HG03025 (cell line): ENCODE measurements around the gene DLX1.
A peak's percentile ranks its signal among the peaks of the same experiment; 100 is the strongest.

Experiments used
- ATAC-seq: cut with Tn5 transposase; IDR thresholded peaks from one replicate; pipeline ENCODE4 v1.9.1; 2021; ENCODE audit warnings: mild to moderate bottlenecking, moderate library complexity; ENCODE audit not compliant: unreplicated experiment, low FRiP score

The DLX1 gene

GRCh38 chr2:172096626-172097547, 11.6 kb downstream of the DLX1 start:
- ATAC-seq: no peak

- ATAC-seq: no peak
Measured at GRCh38 chr2:172097557-172098131, 12.3 kb downstream of the DLX1 start.

- no peak for ATAC-seq
Measured at GRCh38 chr2:172098287-172098649, 13.0 kb downstream of the DLX1 start.

DNA sequence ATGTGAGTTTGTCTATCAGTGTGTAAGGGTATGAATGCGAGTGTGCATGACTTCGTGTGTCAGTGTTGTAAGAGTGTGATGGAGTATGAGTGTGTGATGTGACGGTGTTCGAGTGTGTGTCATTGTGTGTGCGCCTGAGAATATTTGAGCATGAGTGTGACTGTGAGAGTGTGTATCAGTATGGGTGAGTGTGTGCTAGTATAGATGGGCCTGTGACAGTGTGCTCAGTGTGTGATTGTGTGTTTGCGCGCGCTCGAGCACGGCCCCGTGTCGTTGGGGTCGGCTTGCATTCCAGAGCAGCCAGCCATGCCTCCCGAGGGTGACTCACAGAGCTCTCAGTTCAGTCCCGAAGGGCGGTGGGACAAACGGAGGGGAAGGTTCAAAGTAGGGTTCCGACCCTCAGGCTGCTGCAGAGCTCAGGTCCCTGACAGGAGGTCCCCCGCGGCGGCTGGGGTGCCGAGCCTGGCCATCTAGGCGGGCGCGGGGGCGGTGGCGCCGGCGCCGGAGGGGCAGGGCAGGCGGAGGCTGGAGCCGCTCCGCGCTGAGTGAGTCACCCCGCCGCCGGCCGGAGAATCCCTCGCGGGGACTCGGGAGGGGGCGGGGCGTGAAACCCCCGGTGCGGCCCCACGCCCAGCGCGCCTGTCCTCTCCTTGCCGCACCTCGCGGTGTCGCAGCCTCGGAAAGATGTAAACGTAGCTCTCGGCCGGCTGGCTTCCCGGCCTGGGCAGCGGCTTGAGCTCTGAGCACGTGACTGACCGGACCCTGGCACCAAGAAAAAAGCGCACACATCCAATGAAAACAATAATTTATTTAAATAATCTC, 13.6 kb downstream of the DLX1 start:
- no peak for ATAC-seq

- ATAC-seq: no peak
Measured at GRCh38 chr2:172099472-172100079, 14.3 kb downstream of the DLX1 start.

DNA sequence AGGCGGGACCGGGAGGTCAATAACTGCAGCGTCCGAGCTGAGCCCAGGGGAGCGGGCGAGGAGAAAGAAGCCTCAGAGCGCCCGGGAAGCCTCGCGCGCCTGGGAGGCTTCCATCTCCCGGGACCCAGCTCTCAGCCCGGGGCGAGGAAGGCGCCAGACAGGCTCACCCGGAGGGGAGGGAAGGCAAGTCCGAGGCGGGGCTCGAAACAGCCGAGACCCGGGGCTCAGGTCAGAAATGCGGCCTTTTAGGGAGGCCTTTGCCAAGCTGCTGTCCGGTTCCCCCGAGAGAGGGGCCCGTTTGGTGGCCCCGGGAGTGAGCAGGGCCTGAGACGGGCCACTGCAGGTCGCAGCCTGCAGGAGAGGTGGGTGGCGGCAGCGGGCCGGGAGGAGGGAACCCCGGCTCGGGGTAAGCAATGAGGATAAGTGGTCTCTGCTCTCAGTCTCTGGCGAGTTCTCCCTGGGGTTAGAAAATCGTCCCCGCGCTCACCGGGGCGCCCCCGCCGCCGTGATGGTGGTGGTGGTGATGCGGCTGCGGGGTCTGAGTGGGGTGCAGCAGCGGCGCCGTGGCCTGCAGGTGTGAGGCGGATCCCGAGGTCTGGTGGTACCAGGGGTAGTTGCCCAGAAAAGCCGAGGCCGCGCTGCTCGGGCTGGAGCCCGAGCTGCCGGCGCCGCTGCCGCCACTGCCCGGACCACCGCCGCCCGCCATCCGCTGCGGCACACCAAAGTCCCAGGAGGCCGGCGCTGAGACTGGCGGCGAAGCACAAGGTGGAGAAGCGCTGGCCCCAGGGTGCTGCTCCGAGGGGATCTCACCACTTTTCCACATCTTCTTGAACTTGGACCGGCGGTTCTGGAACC, 15.0 kb downstream of the DLX1 start:
- no peak for ATAC-seq

DNA sequence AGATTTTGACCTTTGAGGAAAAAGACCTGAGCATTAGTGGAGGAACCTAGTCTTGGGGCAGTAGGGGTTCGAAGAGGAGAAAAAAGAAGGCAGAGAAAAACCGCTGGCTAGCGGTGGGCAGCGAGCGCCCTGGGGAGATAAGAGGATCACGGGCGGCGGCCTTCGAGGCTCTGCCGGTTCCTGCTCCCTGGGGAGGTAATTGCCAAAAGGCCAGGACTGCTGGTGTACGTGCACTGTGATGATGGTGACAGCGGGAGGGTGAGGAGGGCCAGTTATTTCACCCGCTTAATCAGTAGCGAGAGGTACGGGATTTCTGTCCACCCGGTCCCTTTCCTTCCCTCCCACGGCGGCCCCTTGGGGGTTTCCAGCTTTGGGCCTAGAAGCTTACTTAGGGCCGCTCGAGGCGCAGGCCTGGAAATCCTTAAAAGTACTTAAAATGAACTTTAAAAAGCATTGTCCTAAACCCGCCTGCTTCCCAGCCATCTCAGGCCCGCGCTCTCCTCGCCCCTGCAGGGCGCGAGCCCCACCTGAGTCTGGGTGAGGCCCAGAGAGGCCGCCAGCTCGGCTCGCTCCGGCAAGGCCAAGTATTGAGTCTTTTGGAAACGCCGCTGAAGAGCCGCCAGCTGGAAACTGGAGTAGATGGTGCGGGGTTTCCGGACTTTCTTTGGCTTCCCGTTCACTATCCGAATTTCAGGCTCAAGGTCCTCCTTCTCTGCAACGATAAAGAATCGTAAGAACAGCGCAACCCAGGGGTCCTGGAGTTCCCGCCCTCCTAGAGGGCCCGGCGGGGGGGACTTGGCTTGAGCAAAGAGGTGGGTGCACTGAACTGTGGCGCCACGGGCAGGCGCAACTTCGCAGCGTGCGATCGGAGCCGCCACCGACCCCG, 15.9 kb downstream of the DLX1 start:
- ATAC-seq: no peak

DNA sequence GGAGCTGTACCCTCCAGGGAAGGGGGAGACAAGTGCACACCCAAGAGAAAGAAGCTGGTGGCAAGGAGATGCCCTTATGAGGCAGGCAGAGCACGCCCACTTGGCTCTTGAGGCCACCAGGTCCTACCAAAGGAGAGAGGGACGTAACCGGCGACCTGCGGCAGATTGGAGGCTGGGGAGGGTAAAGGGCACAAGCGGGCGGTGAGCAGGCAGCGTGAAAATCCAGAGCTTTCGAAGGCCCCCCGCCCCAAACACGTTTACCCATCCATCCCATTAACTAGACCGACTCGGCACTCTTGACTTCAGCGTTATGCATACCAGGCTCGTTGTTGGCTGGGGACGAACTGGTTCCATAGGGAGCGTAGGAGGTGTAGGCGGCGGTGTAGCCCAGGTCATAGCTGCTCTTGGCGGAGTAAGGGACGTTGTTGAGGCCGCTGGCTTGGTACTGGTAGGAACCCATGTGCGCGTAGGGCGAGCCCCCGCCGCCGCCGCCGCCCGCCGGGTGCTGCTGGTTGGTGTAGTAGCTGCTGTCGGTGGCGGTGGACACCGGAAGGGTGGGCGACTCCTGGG, 16.6 kb downstream of the DLX1 start:
- no peak for ATAC-seq

DNA sequence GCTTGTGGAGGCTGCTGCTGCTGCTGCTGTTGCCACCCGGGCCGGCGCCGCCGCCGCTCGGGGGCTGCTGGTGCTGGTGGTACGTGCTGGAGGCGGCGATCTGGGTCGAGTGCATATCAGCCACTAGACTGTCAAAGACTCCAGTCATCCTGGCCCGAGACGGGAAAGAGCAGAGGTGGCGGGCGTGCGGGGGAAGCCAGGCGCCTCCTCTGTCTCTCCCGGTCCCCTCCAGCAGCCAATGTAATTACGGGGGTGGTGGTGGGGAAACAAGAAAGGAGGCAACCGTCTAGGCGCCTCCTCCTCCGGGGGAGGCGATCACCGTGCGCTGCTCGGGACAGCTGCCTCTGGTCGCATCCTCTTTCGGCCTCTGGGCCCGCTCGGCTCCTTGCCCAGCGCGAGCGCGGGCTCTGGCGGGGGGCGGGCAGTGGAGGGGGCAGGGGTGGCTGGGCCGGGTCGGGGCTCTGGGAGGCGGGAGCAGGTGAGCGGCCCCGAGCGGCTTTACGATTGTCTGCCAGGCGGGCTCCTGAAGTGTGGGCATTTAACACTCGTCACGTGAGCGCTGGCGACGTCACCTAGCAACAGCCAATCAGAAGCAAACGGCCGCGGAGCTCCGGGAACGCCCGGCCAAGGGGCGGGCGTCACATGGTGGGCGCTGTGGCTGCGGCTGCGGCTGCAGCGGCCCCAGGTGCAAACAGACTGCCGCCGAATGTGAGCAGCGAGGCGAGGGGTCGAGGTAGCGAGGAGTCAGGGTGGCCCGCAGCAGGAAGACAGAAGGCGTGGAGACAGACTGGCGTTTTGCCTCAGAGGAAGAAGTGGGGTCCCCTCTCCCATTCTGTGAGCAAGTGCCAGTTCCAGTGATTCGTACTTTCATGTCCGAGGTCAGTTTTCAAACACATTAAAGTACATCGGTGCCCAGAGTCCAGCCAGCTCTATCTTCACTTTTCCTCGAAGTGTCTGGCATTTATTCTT, 17.4 kb downstream of the DLX1 start, which contains the start of gene DLX2:
Gene DLX2 (minus strand): TSS at position 510 of the 969 bp plus-strand sequence. CDS start 362 bp downstream, at position 148.
- ATAC-seq: peak; percentile 73

DNA sequence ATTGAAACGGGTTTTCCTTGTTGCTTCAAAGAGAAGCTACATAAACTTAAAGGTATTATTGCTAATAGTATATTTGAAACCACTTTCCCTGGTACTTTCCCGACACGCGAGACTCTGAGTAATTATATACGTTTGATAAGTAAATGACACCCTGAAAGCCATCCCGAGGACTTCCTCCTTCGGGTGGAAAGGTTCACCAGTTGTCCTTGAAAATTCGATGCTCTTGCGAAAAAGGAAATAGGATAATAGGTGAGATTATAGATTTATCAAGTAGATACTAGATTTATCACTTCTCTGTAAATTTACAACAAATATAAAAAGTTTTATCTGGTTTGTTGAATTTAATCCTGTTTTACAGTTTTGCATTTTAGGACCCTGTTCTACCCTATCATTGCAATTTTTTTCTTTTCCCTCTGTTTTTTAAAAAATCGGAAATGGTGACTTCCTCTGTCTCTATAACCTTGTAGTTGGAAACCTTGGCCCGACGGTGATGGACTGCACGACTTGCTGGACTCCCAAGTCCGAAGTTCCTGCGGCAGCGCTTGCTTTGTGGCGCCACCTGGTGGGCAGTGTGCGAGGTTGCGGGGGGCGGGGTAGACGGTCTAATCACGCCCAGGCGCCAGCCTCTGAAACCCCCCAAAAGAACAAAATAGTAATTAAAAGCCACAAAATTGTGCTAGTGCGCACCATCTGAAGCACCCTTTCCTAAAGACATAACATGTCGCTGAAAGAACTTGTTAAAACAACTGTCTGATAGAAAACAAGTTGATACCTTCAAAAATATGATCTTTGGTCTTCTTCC, 18.4 kb downstream of the DLX1 start:
- ATAC-seq: no peak

DNA sequence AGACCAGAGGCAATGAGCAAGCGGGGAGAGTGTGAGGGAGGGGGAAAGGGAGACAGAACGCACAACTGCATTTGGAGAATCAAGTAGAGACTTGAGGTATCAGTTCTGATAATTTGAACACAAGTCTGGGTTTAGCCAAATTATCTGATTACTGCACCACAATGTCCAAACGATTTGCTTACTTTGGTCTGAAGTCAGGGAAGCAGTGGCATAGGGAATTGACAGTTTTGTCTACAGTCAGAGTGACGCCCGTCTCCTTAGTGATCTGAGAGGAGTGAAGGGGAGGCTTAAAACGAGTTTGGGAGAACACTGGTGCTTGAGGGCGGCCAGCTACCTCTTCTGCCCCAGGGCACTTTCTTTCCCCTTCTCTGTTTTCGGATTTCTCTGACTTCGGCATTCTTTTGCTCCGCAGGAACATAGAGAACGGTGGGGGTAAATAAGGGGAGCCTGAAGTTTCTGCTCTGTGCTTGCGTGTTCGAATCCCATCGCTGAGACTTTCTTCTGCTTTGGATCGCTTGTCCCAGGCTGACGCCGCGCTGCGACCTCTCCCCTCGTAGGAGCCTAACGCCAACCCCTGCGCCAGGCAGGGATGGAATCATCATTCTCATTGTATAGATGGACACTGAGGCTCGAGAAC, 20.3 kb downstream of the DLX1 start:
- no peak for ATAC-seq

DNA sequence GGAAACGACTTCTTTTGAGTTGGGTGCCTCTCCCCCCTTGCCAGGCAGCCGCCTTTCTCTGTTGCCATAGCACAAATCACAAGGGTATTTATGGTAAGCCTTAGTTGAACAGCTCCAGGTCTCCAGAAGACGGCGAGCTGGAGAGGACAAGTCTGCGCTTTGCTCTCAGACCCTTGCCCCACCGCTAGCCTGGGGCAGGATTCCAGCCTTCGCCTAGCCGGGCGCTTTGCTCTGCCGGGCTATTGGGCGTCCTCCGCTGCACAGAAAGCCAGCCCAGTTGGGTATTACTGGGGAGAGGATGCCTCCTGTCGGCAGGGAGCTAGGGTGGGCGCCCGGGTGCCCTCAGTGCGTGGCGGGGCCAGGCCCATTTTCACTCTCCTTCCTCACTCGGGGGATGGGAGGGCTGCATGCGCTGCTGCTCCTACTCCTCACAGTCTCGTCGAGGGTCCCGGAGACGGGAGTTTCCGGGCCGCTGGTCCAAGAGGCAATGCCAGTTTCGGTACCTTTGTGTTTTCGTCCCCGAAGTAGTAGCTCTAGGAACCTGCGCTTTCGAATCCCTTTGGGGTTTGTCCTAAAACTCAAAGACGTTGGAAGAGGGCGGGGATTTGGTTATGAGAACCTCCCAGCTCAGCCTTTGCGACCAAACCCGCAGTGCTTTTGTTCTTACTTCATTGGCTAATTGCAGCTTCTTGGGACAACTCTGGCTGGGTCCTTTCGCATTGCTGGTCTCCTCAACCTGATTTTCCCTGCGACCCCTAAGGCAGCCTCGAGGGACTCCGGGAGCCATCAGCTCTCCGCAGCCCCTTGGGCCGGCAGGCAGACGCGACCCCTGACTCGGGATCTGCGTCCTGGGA, 21.0 kb downstream of the DLX1 start:
- ATAC-seq: no peak

DNA sequence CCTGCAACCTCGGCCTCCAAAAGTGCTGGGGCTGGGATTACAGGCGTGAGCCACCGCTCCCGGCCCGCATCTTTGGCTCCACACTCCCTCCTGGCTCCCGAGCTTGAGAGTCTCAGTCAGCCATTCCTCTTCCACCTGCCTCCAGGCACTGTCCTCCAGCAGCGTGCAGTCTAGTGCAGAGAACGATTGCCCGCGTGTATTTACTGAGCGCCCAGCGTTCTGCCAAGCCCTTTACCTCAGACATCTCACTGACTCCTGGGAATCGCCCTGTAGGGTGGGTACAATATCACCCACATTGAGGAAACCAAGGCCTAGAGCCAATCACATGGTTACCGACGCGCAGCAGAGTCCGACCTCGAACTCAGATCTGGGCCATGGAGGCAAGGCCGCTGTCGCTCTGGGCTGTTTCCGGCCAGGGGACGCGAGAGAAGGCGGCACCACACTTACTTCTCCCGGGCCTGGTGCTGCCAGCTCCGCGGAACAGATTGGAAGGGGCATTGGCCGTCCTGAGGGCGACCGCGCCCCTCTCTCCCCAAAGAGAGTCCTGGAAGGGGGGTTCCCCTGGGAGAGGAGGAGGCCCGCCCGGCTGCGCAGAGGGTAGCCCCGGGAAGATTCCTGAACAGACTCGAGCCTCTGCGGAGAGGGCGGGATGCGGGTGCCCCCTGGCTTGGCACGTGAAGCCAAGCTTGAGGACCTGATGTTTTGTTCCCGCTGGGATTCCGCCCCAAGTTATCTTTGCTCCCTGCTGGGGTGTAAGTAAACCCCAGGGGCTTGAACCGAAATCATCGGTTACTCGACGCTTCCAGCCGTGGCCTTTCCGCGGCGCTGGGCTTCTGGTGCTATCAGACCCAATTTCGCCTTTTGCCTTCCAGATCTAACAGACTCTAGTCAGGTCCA, 22.6 kb downstream of the DLX1 start:
- no peak for ATAC-seq

DNA sequence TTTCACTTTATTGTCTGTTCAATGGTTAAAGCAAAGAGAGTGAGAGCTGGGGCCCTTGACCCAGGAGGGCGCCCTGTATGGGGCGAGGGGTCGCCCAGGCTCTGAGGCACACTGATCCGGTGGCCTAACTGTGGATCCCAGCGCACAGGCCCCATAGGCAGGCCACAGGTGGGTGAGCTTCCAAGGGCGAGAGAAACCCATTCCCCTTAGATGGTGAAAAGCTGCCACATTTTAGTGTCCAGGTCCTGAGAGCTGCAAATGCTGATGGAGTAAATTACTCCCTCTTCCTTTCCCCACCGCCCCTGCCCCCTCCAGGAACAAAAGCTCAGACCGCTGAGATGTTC, 23.3 kb downstream of the DLX1 start:
- no peak for ATAC-seq
